Aorta (tissue), 5 donors: ENCODE data around the gene NTRK3. TPM values are rescaled to one million over a fixed set of nuclear protein-coding genes. Genes with fewer than 3 reads are reported as not detected.

Experiments
- ATAC-seq: fragments of 200-7000 bp; cut with Tn5 transposase; one replicate; pipeline ENCODE4 v1.9.1; 2022; ENCODE audit warnings: moderate library complexity; ENCODE audit not compliant: low FRiP score
- DNase-seq, 2 donors: peaks; one replicate each; pipeline ENCODE4 v3.0.0-alpha.2; 2020
- H3K27ac ChIP-seq, 2 donors: one replicate each; pipeline ENCODE4 v1.5.1; 2013; ENCODE audit warnings: low read length in 2 of 2, mild to moderate bottlenecking in 2 of 2, moderate library complexity in 2 of 2, control low read depth in 1 of 2, inconsistent platforms in 1 of 2, low read depth in 1 of 2
- H3K27me3 ChIP-seq, 2 donors: one replicate each; pipeline ENCODE4 v1.6.1; 2013; ENCODE audit warnings: control low read depth in 1 of 2, low read length in 1 of 2, mild to moderate bottlenecking in 1 of 2, moderate library complexity in 1 of 2; ENCODE audit not compliant: insufficient read depth in 2 of 2, control insufficient read depth in 1 of 2
- H3K36me3 ChIP-seq, 2 donors: one replicate each; pipeline ENCODE4 v1.6.1; 2013; ENCODE audit warnings: control low read depth in 1 of 2, low read length in 1 of 2, mild to moderate bottlenecking in 1 of 2; ENCODE audit not compliant: insufficient read depth in 2 of 2, control insufficient read depth in 1 of 2
- H3K4me1 ChIP-seq, 2 donors: one replicate each; pipeline ENCODE4 v1.6.1; 2013; ENCODE audit warnings: low read length in 2 of 2, control low read depth in 1 of 2, mild to moderate bottlenecking in 1 of 2, moderate library complexity in 1 of 2; ENCODE audit not compliant: insufficient read depth in 2 of 2, control insufficient read depth in 1 of 2
- H3K4me3 ChIP-seq, 2 donors: one replicate each; pipeline ENCODE4 v1.5.1; 2013; ENCODE audit warnings: low read length in 2 of 2, control low read depth in 1 of 2, mild to moderate bottlenecking in 1 of 2
- H3K9me3 ChIP-seq: one replicate; pipeline ENCODE4 v1.6.1; 2013; ENCODE audit warnings: mild to moderate bottlenecking, low read length; ENCODE audit not compliant: control insufficient read depth
- WGBS, 2 donors: extraction: QIAGEN DNeasy Blood & Tissue Kit; methylation state at CpG; one replicate each; pipeline ENCODE4 v1.1.7; 2013; 5-methylcytosine and 5-hydroxymethylcytosine counted together
- intact Hi-C, 2 donors: fragments of 100-400 bp; cut with DNase I; formaldehyde crosslinking; loops; one replicate each; pipeline versions ENCODE4 v1.14.2 to v1.15.0; 2022
- polyA plus RNA-seq, 2 donors: library from polyadenylated mRNA; stranded (reverse); fragments of 200-250 nt; gene quantifications; one replicate each; pipeline ENCODE4 v1.2.3, GENCODE V29; 2013
- total RNA-seq, 2 donors: library from RNA; stranded (reverse); fragmentation: NEBNext Ultra II Directional; extraction: Animal tissue kit (Norgen Biotek cat#: 25700); gene quantifications; one replicate each; pipeline ENCODE4 v1.2.1, GENCODE V29; 2021
- donor health status: healthy with polysubstance abuse.
- donor health status: Bipolar disorder and iron deficiency.
- donor health status: DM: no; HTN: no; CAD: no.
- donor health status: DM: no; HTN: no; CAD: no.
- donor health status: DM: yes; HTN: yes; CAD: no.

Gene NTRK3
- total and polyA plus RNA-seq, 4 donors, result 8.9 to 84.0 (median 79.6) TPM

DNA sequence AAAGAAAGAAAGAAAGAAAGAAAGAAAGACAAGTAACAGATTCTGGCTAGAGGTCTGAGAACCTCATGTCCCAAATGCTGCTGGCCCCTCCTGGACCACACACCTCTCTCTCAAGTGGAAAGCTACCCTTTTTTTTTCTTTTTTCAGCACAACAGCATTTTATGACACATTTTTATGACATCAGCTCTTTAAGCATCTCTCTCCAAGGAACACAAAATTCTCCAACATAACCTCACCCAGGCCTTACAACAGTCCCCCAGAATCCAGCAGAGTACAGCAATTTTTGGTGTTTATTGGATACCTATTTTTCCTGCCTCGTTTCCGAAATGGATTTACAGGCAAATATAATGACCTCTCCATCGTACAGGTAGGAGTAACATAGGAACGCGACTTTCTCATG is 11.2 kb upstream of the NTRK3 start:
- Histone ChIP-seq H3K4me1 (no peaks in the 10 kb centered on the region), H3K27ac (no peak overlapping the region), H3K27me3 (no peaks in the 10 kb centered on the region), H3K9me3 (no peaks in the 10 kb centered on the region), H3K36me3 (no peaks in the 10 kb centered on the region), H3K4me3 (no peak overlapping the region)
- DNase-seq (no peak), ATAC-seq (peak; percentile 49)
- WGBS, 2 donors, result 38 to 50% methylated on average over 5 of the region's 5 CpGs
- intact Hi-C loops, result no loop called here

DNA sequence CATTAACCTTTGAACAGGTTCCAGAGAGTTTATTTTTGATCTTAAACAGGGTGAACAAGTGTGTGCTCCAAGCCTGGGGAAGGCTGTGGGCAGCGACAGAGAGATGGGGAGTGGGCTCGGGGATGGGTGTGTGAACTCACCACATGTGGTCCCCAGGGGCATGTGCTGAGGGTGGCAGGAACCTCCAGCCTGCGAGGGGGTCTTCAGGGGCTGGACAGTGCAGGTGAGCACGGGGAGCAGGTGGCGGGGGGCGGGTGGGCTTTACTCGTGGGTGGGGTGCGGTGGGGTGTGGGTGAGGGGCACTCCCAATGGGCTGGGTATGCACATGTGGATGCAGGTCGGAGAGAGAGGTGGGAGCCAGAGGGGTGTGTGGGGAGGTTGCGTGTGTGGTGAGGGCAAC is 9.6 kb upstream of the NTRK3 start:
- no peaks in the 10 kb centered on the region for H3K4me1 ChIP-seq
- intact Hi-C loops, result no loop called here
- 93% methylated on average over 10 of the region's 10 CpGs for WGBS, 2 donors
- ATAC-seq (no peak), DNase-seq (no peak)
- no peak overlapping the region for H3K27ac ChIP-seq
- H3K9me3 ChIP-seq, result no peaks in the 10 kb centered on the region
- no peaks in the 10 kb centered on the region for H3K27me3 ChIP-seq
- no peak overlapping the region for H3K4me3 ChIP-seq
- no peaks in the 10 kb centered on the region for H3K36me3 ChIP-seq

DNA sequence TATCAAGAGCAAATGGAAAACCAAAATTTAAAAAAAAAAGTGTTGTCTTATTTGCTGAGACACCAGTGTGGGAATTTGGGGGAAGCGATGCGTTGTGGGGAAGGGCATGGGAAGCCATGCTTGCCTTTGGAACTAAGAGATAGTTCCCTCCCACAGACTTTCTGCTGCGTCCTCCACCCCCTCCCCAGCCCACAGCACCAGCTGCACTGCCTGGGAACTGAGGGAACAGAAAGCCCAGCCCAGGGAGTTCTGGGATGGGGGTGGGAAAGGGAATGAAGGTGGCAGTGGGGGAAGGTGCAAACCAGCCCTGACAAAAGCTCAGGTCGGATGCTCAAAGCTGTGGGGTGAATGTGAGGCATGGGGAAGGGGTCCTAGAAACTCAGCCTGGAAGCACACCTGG is 8.1 kb upstream of the NTRK3 start:
- ATAC-seq (no peak), DNase-seq (no peak)
- WGBS, 2 donors, result 88 to 92% methylated on average over 4 of the region's 4 CpGs
- H3K9me3 ChIP-seq, result no peaks in the 10 kb centered on the region
- no peaks in the 10 kb centered on the region for H3K4me1 ChIP-seq
- H3K36me3 ChIP-seq, result no peaks in the 10 kb centered on the region
- H3K27me3 ChIP-seq, result no peaks in the 10 kb centered on the region
- H3K27ac ChIP-seq, result no peak overlapping the region
- H3K4me3 ChIP-seq, result no peak overlapping the region
- intact Hi-C loops, result no loop called here

- WGBS, 2 donors, result 75 to 88% methylated on average over 5 of the region's 5 CpGs
These were observed 5.5 kb upstream of the NTRK3 start for GRCh38 chr15:88262064-88262463.

DNA sequence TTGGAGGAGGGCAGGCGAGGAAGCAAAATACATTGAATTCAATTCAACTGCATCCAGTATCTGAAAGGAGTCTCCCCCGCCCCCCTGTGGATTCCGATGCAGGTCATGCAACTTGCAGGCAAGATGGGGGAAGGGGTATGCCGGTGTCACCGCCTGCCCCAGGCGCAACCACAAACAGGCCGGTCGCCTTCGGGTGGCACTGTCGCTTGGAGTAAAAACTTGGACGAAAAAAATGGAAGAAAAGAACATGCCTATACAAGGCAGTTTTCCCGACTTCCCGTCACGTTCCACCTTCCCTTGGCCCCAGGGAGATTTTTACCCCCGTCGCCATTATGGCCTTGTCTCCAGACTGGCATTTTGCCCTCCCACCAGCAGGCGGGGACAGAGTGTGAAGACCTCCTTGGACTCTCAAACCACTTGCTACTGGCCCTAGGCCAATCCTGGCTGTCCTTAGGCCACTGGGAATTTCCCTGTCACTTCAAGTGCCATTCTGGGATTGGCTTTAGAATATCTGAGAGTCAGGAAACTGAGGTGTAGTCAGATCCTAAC is 1.6 kb upstream of the NTRK3 start:
- 1% methylated on average over 17 of the region's 17 CpGs for WGBS, 2 donors
- Histone ChIP-seq H3K9me3 (no peaks in the 10 kb centered on the region), H3K27me3 (no peaks in the 10 kb centered on the region), H3K36me3 (no peaks in the 10 kb centered on the region), H3K4me1 (no peaks in the 10 kb centered on the region), H3K27ac (peak overlapping the region; percentile 11 to 48), H3K4me3 (peak overlapping the region; percentile 80 to 85)
- DNase-seq (peak; percentile 81 to 87), ATAC-seq (peak; percentile 61)
- intact Hi-C loops, result loop anchor here (5.0 to 10.0 kb wide), 4 partner anchors 197 to 586 kb away; no protein-coding TSS in a partner anchor

More at GRCh38 chr15:88262064-88262463, 5.5 kb upstream of the NTRK3 start:
- Histone ChIP-seq H3K36me3 (no peaks in the 10 kb centered on the region), H3K4me1 (no peaks in the 10 kb centered on the region), H3K27me3 (no peaks in the 10 kb centered on the region), H3K9me3 (no peaks in the 10 kb centered on the region), H3K27ac (no peak overlapping the region), H3K4me3 (no peak overlapping the region)
- peak in 1 of 2 donors; percentile 62 for DNase-seq
- no peak for ATAC-seq
- intact Hi-C loops, result no loop called here

DNA sequence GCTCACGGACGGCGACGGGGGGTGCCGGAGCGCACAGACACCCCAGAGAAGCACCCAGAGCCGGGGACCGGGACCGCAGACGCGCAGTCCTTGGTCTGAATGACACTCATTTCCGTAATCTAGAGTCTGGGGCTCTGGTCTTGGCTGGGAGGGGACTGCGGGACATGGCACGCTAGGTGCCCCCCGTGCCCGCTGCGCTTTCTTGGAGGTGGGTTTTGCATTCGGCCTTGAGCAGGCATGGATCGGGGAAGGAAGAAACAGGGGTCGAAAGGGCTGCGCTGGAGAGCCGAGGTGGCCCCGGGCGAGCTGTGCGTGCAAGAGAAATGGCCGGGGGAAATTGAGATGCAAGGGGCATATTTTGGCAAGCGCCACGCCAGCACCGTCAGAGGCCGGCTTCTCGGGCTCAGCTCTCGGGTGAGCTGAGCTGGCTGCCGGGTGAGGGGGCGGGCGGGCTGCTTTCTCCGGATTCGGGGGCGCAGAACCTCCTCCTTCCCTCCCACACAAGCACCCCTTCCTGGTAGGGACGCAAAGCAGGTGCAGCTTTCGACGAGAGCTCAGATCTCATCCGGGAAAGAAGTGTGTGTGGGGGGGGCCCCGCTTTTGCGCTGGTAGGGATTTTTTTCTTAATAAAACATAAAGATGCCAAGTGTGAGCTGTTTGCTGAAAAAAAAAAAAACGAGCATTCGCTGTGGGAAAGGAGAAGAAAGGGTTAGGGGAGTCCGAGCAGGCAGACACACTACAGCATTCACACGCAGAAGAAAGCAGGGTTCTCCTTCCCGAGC is 963 bp upstream of the NTRK3 start:
- 1% methylated on average over 46 to 49 of the region's 49 CpGs for WGBS, 2 donors

DNA sequence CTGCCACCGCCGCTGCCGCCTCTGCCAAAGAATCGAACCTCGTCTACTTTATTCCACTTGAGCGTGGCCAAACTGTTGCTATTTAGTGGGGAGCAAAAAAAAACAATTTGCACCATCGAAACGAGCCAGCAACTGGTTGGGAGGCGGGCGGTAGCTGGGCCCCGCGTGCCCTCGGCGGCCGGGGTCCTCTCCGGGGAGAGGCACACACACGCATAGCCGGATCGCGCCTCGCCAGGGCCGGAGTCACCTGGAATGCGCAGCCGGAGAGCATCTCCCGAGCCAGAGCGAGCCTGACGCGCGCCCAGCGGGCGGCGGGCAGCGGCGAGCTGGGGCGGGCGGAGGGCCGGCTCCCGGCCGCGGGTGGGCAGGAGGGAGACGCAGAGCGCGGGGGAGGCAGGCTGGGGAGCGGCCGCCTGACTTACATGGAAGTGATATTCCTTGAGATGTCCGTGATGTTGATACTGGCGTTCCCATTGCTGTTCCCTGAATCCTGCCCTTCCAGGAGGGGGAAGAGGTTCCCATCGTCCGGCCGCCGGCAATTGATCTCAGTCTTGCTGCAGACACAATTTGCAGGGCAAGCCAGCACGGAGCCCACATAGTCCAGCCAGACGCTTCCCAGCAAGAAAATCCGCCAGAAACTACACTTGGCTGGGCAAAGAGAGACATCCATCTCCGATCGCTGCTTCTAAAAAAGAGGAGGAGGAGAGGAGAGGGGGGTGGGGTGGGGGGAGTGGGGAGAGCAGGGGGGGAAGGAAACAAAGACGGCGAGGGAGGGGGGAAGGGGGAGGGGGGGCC is 858 bp downstream of the NTRK3 start:
- H3K27ac ChIP-seq, result peak overlapping the region; percentile 63 to 88
- H3K27me3 ChIP-seq, result no peaks in the 10 kb centered on the region
- ATAC-seq, result peak; percentile 77
- DNase-seq, result peak; percentile 68 to 90
- H3K9me3 ChIP-seq, result no peaks in the 10 kb centered on the region
- peak overlapping the region; percentile 80 to 85 for H3K4me3 ChIP-seq
- H3K4me1 ChIP-seq, result no peaks in the 10 kb centered on the region
- H3K36me3 ChIP-seq, result no peaks in the 10 kb centered on the region
- intact Hi-C loops, result loop anchor here (5.0 to 10.0 kb wide), 4 partner anchors 199 to 583 kb away; no protein-coding TSS in a partner anchor
- WGBS, 2 donors, result 1% methylated on average over 51 to 58 of the region's 58 CpGs

More for the DNA sequence above, 963 bp upstream of the NTRK3 start:
- intact Hi-C loops, result loop anchor here (5.0 to 10.0 kb wide), 4 partner anchors 197 to 585 kb away; no protein-coding TSS in a partner anchor
- Histone ChIP-seq H3K9me3 (no peaks in the 10 kb centered on the region), H3K27ac (peak overlapping the region; percentile 1 to 11), H3K27me3 (no peaks in the 10 kb centered on the region), H3K4me1 (no peaks in the 10 kb centered on the region), H3K36me3 (no peaks in the 10 kb centered on the region), H3K4me3 (peak overlapping the region; percentile 80 to 85)
- DNase-seq (peak; percentile 68 to 84), ATAC-seq (no peak)

DNA sequence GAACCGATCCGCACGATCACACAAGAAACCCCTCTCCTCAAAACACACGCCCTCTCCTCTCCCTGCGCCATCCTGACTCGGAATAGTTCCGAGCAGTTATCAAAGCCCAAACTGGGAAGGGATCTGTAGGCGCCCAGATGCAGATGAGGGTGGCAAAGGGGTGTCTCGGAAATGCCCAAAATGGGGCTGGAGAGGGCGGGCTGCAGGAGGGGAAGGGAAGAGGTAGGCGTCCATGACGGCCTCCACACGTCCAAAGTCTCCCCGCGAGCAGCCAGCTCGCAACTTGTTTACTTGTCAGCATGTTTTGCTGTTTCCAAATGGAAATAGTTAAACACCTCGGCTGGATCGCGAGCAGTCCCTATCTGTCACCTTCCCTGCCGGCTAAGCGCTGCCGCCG is 1.5 kb downstream of the NTRK3 start:
- intact Hi-C loops, result loop anchor here (5.0 to 10.0 kb wide), 4 partner anchors 200 to 583 kb away; no protein-coding TSS in a partner anchor
- WGBS, 2 donors, result 1% methylated on average over 23 of the region's 23 CpGs
- no peaks in the 10 kb centered on the region for H3K4me1 ChIP-seq
- H3K27me3 ChIP-seq, result no peaks in the 10 kb centered on the region
- no peaks in the 10 kb centered on the region for H3K9me3 ChIP-seq
- H3K36me3 ChIP-seq, result no peaks in the 10 kb centered on the region
- ATAC-seq (no peak), DNase-seq (no peak)
- H3K4me3 ChIP-seq, result peak overlapping the region; percentile 80 to 85
- H3K27ac ChIP-seq, result peak overlapping the region; percentile 63 to 88
